Activated naive CD4-positive, alpha-beta T cell treated with anti-CD3 and anti-CD28 coated beads, Interleukin-2, amount 10 ng/mL, durations not matched to agents 7 days and 5 days (primary cell): Measurements from ENCODE around the gene NSG1.

Experiments
- CTCF ChIA-PET: fragments of 350-600 bp; sonication (Branson Sonifier 250); formaldehyde crosslinking; loops from one replicate; lab custom pipeline; 2021; ENCODE audit warnings: antibody characterized with exemption; lab: Charles Lee
- DNase-seq: peaks from one replicate; pipeline ENCODE4 v3.0.0-alpha.2; 2020
- H3K27ac Mint-ChIP-seq: one replicate; pipeline ENCODE4 v1.8.0; 2021; ENCODE audit warnings: mild to moderate bottlenecking, moderate library complexity, mixed read lengths
- H3K27me3 Mint-ChIP-seq: one replicate; pipeline ENCODE4 v1.8.0; 2021; ENCODE audit warnings: mild to moderate bottlenecking, mixed read lengths
- H3K36me3 Mint-ChIP-seq: one replicate; pipeline ENCODE4 v1.8.0; 2021; ENCODE audit warnings: mixed read lengths
- H3K4me1 Mint-ChIP-seq: one replicate; pipeline ENCODE4 v1.8.0; 2021; ENCODE audit warnings: mixed read lengths
- H3K4me3 Mint-ChIP-seq: one replicate; pipeline ENCODE4 v1.8.0; 2021; ENCODE audit warnings: mild to moderate bottlenecking, moderate library complexity, mixed read lengths
- H3K9me3 Mint-ChIP-seq: one replicate; pipeline ENCODE4 v1.8.0; 2021; ENCODE audit warnings: mixed read lengths

The NSG1 gene

GRCh38 chr4:4410271-4410670 is 23.4 kb downstream of the NSG1 start:
- CTCF ChIA-PET: no interaction called here
- DNase-seq: no peak
- Mint-ChIP-seq H3K27me3 (no peaks in the 10 kb centered on the region), H3K36me3 (no peaks in the 10 kb centered on the region), H3K4me3 (no peak overlapping the region), H3K27ac (no peak overlapping the region), H3K9me3 (no peaks in the 10 kb centered on the region), H3K4me1 (no peaks in the 10 kb centered on the region)

DNA sequence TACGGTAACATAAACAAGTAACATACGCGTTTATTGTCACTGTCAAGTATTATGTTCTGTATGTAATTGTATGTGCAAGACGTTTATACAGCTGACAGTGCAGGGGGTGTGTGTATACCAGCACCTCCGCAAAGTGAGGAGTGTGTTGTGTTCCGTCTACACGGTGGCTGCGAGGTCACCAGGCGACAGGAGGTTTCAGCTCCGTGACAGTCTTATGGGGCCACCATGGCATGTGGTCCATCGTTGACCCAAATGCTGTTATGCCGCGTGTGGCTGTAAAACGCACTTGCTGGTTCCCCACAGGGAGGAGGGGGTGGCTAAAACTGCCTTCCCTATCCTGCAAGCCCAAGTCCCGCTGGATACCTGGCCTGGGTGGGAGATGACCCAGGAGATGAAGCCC is 25.0 kb downstream of the NSG1 start:
- no peaks in the 10 kb centered on the region for H3K27me3 Mint-ChIP-seq
- H3K4me3 Mint-ChIP-seq: no peak overlapping the region
- H3K4me1 Mint-ChIP-seq: no peaks in the 10 kb centered on the region
- H3K27ac Mint-ChIP-seq: no peak overlapping the region
- no peaks in the 10 kb centered on the region for H3K9me3 Mint-ChIP-seq
- peaks cover 7% of the 10 kb centered on the region for H3K36me3 Mint-ChIP-seq
- CTCF ChIA-PET: interaction anchor here (1.1 to 1.6 kb wide), 2 partner anchors 19 to 27 kb away, joined by 3 to 5 read pairs; no protein-coding TSS in a partner anchor
- DNase-seq: no peak

GRCh38 chr4:4412641-4413372 is 25.9 kb downstream of the NSG1 start:
- peaks cover 7% of the 10 kb centered on the region for H3K36me3 Mint-ChIP-seq
- DNase-seq: no peak
- H3K27ac Mint-ChIP-seq: no peak overlapping the region
- no peaks in the 10 kb centered on the region for H3K9me3 Mint-ChIP-seq
- H3K4me1 Mint-ChIP-seq: peaks cover 5% of the 10 kb centered on the region
- CTCF ChIA-PET: interaction anchor here (1.6 kb wide), 1 partner anchor 18 kb away, joined by 5 read pairs; no protein-coding TSS in a partner anchor
- no peak overlapping the region for H3K4me3 Mint-ChIP-seq
- no peaks in the 10 kb centered on the region for H3K27me3 Mint-ChIP-seq

DNA sequence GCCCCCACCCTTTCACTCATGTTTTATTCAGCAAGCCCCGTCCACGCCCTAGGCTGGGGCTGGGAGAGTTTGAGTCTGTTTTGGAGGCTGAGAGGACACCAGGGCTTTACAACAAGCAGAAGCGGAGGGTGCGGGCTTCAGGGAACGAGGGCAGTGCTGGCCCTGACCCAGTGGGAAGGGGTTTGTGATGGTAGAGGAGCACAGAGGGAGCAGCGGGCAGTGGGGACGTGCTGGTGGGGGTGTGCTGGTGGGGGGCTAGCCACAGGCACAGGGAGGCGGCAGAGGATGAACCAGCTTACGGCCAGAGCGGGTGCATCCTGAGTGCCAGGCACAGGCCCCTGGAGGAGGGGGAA is 26.4 kb downstream of the NSG1 start:
- no peaks in the 10 kb centered on the region for H3K9me3 Mint-ChIP-seq
- no peaks in the 10 kb centered on the region for H3K27me3 Mint-ChIP-seq
- CTCF ChIA-PET: no interaction called here
- H3K27ac Mint-ChIP-seq: no peak overlapping the region
- no peak overlapping the region for H3K4me3 Mint-ChIP-seq
- no peak for DNase-seq
- H3K36me3 Mint-ChIP-seq: peaks cover 10% of the 10 kb centered on the region
- peaks cover 10% of the 10 kb centered on the region for H3K4me1 Mint-ChIP-seq

GRCh38 chr4:4413806-4414205 is 26.9 kb downstream of the NSG1 start:
- no peak for DNase-seq
- CTCF ChIA-PET: no interaction called here
- H3K9me3 Mint-ChIP-seq: no peaks in the 10 kb centered on the region
- no peak overlapping the region for H3K4me3 Mint-ChIP-seq
- peaks cover 15% of the 10 kb centered on the region for H3K4me1 Mint-ChIP-seq
- H3K27ac Mint-ChIP-seq: no peak overlapping the region
- H3K27me3 Mint-ChIP-seq: no peaks in the 10 kb centered on the region
- H3K36me3 Mint-ChIP-seq: peaks cover 14% of the 10 kb centered on the region

GRCh38 chr4:4415107-4415805 is 28.4 kb downstream of the NSG1 start:
- peaks cover 26% of the 10 kb centered on the region for H3K4me1 Mint-ChIP-seq
- no peaks in the 10 kb centered on the region for H3K27me3 Mint-ChIP-seq
- no peaks in the 10 kb centered on the region for H3K9me3 Mint-ChIP-seq
- CTCF ChIA-PET: no interaction called here
- H3K4me3 Mint-ChIP-seq: no peak overlapping the region
- H3K27ac Mint-ChIP-seq: no peak overlapping the region
- DNase-seq: no peak
- peaks cover 24% of the 10 kb centered on the region for H3K36me3 Mint-ChIP-seq

GRCh38 chr4:4415806-4416805 is 29.2 kb downstream of the NSG1 start:
- Mint-ChIP-seq H3K4me3 (no peak overlapping the region), H3K4me1 (peaks cover 26% of the 10 kb centered on the region), H3K27me3 (no peaks in the 10 kb centered on the region), H3K27ac (no peak overlapping the region), H3K9me3 (no peaks in the 10 kb centered on the region), H3K36me3 (peaks cover 28% of the 10 kb centered on the region)
- CTCF ChIA-PET: no interaction called here
- DNase-seq: no peak

GRCh38 chr4:4416981-4417380 is 30.1 kb downstream of the NSG1 start:
- no peak overlapping the region for H3K4me3 Mint-ChIP-seq
- no peaks in the 10 kb centered on the region for H3K9me3 Mint-ChIP-seq
- no peaks in the 10 kb centered on the region for H3K27me3 Mint-ChIP-seq
- peaks cover 26% of the 10 kb centered on the region for H3K4me1 Mint-ChIP-seq
- CTCF ChIA-PET: interaction anchor here (0.9 kb wide), 1 partner anchor 79 kb away, joined by 3 read pairs; no protein-coding TSS in a partner anchor
- no peak overlapping the region for H3K27ac Mint-ChIP-seq
- H3K36me3 Mint-ChIP-seq: peaks cover 33% of the 10 kb centered on the region
- no peak for DNase-seq

- peak overlapping the region; percentile 77 for H3K27ac Mint-ChIP-seq
- CTCF ChIA-PET: interaction anchor here (0.9 kb wide), 1 partner anchor 80 kb away, joined by 3 read pairs; no protein-coding TSS in a partner anchor
- DNase-seq: no peak
- H3K4me1 Mint-ChIP-seq: peaks cover 26% of the 10 kb centered on the region
- no peaks in the 10 kb centered on the region for H3K9me3 Mint-ChIP-seq
- H3K4me3 Mint-ChIP-seq: no peak overlapping the region
- H3K36me3 Mint-ChIP-seq: peaks cover 33% of the 10 kb centered on the region
- no peaks in the 10 kb centered on the region for H3K27me3 Mint-ChIP-seq
These were observed 31.0 kb downstream of the NSG1 start for GRCh38 chr4:4417886-4418285.

DNA sequence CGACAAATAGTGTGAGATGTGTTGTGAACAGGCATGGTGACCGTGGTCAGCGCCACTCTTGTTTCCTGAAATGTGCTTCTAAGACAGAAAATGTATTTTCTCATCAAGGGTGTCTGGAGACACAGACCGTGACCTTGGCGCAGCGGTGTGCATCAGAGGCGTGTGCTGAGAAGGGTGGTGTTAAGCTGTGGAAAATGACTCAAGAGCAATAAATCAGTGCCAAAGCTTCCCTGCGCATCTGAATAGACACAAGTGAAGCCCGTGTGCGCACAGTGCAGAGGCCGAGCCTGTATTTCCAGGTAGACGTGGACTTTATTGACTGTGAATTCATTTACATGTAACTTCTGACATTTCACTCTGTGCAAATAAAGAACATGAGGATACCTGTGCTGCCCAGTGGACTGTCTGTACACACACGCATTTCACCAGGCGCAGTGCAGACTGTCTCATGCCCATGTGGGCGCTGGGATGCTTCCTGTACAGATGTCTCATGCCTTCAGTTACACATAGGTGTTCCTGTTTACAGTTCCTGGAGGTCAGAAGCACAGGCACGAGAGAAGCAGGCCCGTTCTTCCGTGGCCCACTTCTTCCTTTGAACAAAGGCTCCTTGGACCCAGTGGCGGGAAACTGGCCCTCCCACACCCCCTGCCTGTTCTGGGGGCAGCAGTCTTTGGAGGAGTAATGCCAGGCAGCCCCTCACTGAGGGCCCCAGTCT is 31.9 kb downstream of the NSG1 start:
- Mint-ChIP-seq H3K4me1 (peaks cover 26% of the 10 kb centered on the region), H3K36me3 (peaks cover 33% of the 10 kb centered on the region), H3K4me3 (peak overlapping the region; percentile 7), H3K27me3 (no peaks in the 10 kb centered on the region), H3K9me3 (no peaks in the 10 kb centered on the region), H3K27ac (peak overlapping the region; percentile 77)
- DNase-seq: peak; percentile 30
- CTCF ChIA-PET: interaction anchor here (0.9 kb wide), 1 partner anchor 34 kb away, joined by 3 read pairs; no protein-coding TSS in a partner anchor

GRCh38 chr4:4419896-4420295 is 33.0 kb downstream of the NSG1 start:
- H3K4me1 Mint-ChIP-seq: peaks cover 26% of the 10 kb centered on the region
- CTCF ChIA-PET: interaction anchor here (0.9 kb wide), 1 partner anchor 35 kb away, joined by 3 read pairs; no protein-coding TSS in a partner anchor
- no peak overlapping the region for H3K4me3 Mint-ChIP-seq
- H3K27ac Mint-ChIP-seq: peak overlapping the region; percentile 77
- peaks cover 33% of the 10 kb centered on the region for H3K36me3 Mint-ChIP-seq
- H3K27me3 Mint-ChIP-seq: no peaks in the 10 kb centered on the region
- DNase-seq: no peak
- H3K9me3 Mint-ChIP-seq: no peaks in the 10 kb centered on the region

- Mint-ChIP-seq H3K27me3 (no peaks in the 10 kb centered on the region), H3K4me1 (peaks cover 26% of the 10 kb centered on the region), H3K9me3 (no peaks in the 10 kb centered on the region), H3K36me3 (peaks cover 33% of the 10 kb centered on the region), H3K27ac (no peak overlapping the region), H3K4me3 (no peak overlapping the region)
- CTCF ChIA-PET: no interaction called here
- no peak for DNase-seq
These were observed 33.5 kb downstream of the NSG1 start for GRCh38 chr4:4420421-4420820.

- DNase-seq: no peak
- Mint-ChIP-seq H3K27me3 (no peaks in the 10 kb centered on the region), H3K36me3 (peaks cover 29% of the 10 kb centered on the region), H3K4me1 (peaks cover 26% of the 10 kb centered on the region), H3K4me3 (no peak overlapping the region), H3K27ac (peak overlapping the region; percentile 60), H3K9me3 (no peaks in the 10 kb centered on the region)
- CTCF ChIA-PET: interaction anchor here (0.6 to 1.3 kb wide), 2 partner anchors 11 to 41 kb away, joined by 3 to 4 read pairs; no protein-coding TSS in a partner anchor
These were observed 34.5 kb downstream of the NSG1 start for GRCh38 chr4:4421356-4421755.
